H9 (cell line): ENCODE measurements around the gene PKNOX2. TPM values are rescaled to one million over a fixed set of nuclear protein-coding genes. Genes with fewer than 3 reads are reported as not detected.

Source experiments
- DNase-seq: peaks from one replicate; pipeline ENCODE4 v3.0.0-alpha.2; 2017
- H2AFZ ChIP-seq: one replicate; pipeline ENCODE4 v1.6.1; 2013; ENCODE audit warnings: mild to moderate bottlenecking, low read length, control low read depth, moderate library complexity
- H2AK5ac ChIP-seq: 2 replicates; pipeline ENCODE4 v1.6.1; 2013; ENCODE audit warnings: low read length, control low read depth, mixed read lengths; ENCODE audit not compliant: insufficient read length
- H2BK120ac ChIP-seq: one replicate; pipeline ENCODE4 v1.6.1; 2013; ENCODE audit warnings: low read depth, mild to moderate bottlenecking, low read length, control low read depth, inconsistent platforms; ENCODE audit not compliant: poor library complexity, severe bottlenecking
- H2BK12ac ChIP-seq: 2 replicates; pipeline ENCODE4 v1.6.1; 2013; ENCODE audit warnings: low read length, control low read depth, mixed read lengths, low read depth; ENCODE audit not compliant: insufficient read length
- H2BK15ac ChIP-seq: 2 replicates; pipeline ENCODE4 v1.6.1; 2013; ENCODE audit warnings: low read depth, low read length, control low read depth
- H2BK20ac ChIP-seq: one replicate; pipeline ENCODE4 v1.6.1; 2013; ENCODE audit warnings: low read depth, mild to moderate bottlenecking, low read length, control low read depth, inconsistent platforms; ENCODE audit not compliant: poor library complexity, severe bottlenecking
- H2BK5ac ChIP-seq: 2 replicates; pipeline ENCODE4 v1.6.1; 2013; ENCODE audit warnings: low read length, control low read depth, mixed read lengths; ENCODE audit not compliant: insufficient read length
- H3K14ac ChIP-seq: 2 replicates; pipeline ENCODE4 v1.6.1; 2013; ENCODE audit warnings: low read length, control low read depth; ENCODE audit not compliant: insufficient read depth
- H3K18ac ChIP-seq: 2 replicates; pipeline ENCODE4 v1.6.1; 2013; ENCODE audit warnings: low read depth, mild to moderate bottlenecking, mixed read lengths, low read length, control low read depth; ENCODE audit not compliant: insufficient read length
- H3K23ac ChIP-seq: 2 replicates; pipeline ENCODE4 v1.6.1; 2013; ENCODE audit warnings: low read length, control low read depth, mixed read lengths, low read depth; ENCODE audit not compliant: insufficient read length
- H3K23me2 ChIP-seq: 2 replicates; pipeline ENCODE4 v1.6.1; 2013; ENCODE audit warnings: low read depth, mild to moderate bottlenecking, mixed read lengths, low read length, control low read depth; ENCODE audit not compliant: insufficient read length, poor library complexity, severe bottlenecking
- H3K27ac ChIP-seq: 2 replicates; pipeline ENCODE4 v1.5.1; 2013; ENCODE audit warnings: low read length, control low read depth, mixed read lengths, low read depth; ENCODE audit not compliant: insufficient read length
- H3K27me3 ChIP-seq: 2 replicates; pipeline ENCODE4 v1.6.1; 2013; ENCODE audit warnings: low read length, control low read depth, inconsistent platforms; ENCODE audit not compliant: insufficient read depth
- H3K4ac ChIP-seq: 2 replicates; pipeline ENCODE4 v1.6.1; 2013; ENCODE audit warnings: low read depth, mild to moderate bottlenecking, control low read depth, inconsistent platforms, low read length, moderate library complexity
- H3K4me1 ChIP-seq: 2 replicates; pipeline ENCODE4 v1.6.1; 2013; ENCODE audit warnings: low read length, control low read depth, inconsistent platforms; ENCODE audit not compliant: insufficient read depth
- H3K4me2 ChIP-seq: 2 replicates; pipeline ENCODE4 v1.6.1; 2013; ENCODE audit warnings: low read length, control low read depth, mixed read lengths; ENCODE audit not compliant: insufficient read length, insufficient read depth
- H3K56ac ChIP-seq: 2 replicates; pipeline ENCODE4 v1.6.1; 2013; ENCODE audit warnings: low read depth, mild to moderate bottlenecking, mixed read lengths, low read length, control low read depth; ENCODE audit not compliant: insufficient read length
- H3K79me1 ChIP-seq: 2 replicates; pipeline ENCODE4 v1.6.1; 2013; ENCODE audit warnings: low read depth, mild to moderate bottlenecking, moderate library complexity, low read length, control low read depth, inconsistent platforms; ENCODE audit not compliant: insufficient read depth, poor library complexity, severe bottlenecking
- H3K79me2 ChIP-seq: 2 replicates; pipeline ENCODE4 v1.6.1; 2013; ENCODE audit warnings: low read length, control low read depth, inconsistent platforms; ENCODE audit not compliant: insufficient read depth
- H3K9ac ChIP-seq: 2 replicates; pipeline ENCODE4 v1.6.1; 2013; ENCODE audit warnings: low read length, control low read depth, mixed read lengths; ENCODE audit not compliant: insufficient read length; ENCODE audit errors: extremely low read depth
- H3K9me3 ChIP-seq: one replicate; pipeline ENCODE4 v1.6.1; 2013; ENCODE audit warnings: low read depth, low read length, inconsistent platforms; ENCODE audit not compliant: control insufficient read depth
- H3T11ph ChIP-seq: one replicate; pipeline ENCODE4 v1.6.1; 2013; ENCODE audit warnings: mild to moderate bottlenecking, low read length, control low read depth, inconsistent platforms
- H4K20me1 ChIP-seq: one replicate; pipeline ENCODE4 v1.6.1; 2013; ENCODE audit not compliant: control insufficient read depth, insufficient read length, insufficient read depth
- H4K5ac ChIP-seq: 2 replicates; pipeline ENCODE4 v1.6.1; 2013; ENCODE audit warnings: low read depth, mild to moderate bottlenecking, mixed read lengths, low read length, control low read depth; ENCODE audit not compliant: insufficient read length
- H4K8ac ChIP-seq: replicated peaks from 2 replicates; pipeline ENCODE4 v1.6.1; 2013; ENCODE audit warnings: low read length, control low read depth, mixed read lengths, low read depth; ENCODE audit not compliant: insufficient read length
- H4K91ac ChIP-seq: 2 replicates; pipeline ENCODE4 v1.6.1; 2013; ENCODE audit warnings: low read depth, mild to moderate bottlenecking, moderate library complexity, mixed read lengths, low read length, control low read depth; ENCODE audit not compliant: insufficient read length
- H3K27ac Mint-ChIP-seq, 3 experiments: 2 replicates in 2 of 3; 3 replicates in 1 of 3; pipeline ENCODE4 v1.8.0; 2020 to 2021; ENCODE audit warnings: mixed read lengths in 3 of 3, mild to moderate bottlenecking in 1 of 3, moderate library complexity in 1 of 3
- H3K27me3 Mint-ChIP-seq: 2 replicates; pipeline ENCODE4 v1.8.0; 2021; ENCODE audit warnings: low read depth, mild to moderate bottlenecking, moderate library complexity, mixed read lengths
- H3K36me3 Mint-ChIP-seq, 3 experiments: 2 replicates in 2 of 3; 3 replicates in 1 of 3; pipeline ENCODE4 v1.8.0; 2020 to 2021; ENCODE audit warnings: low read depth in 3 of 3, mixed read lengths in 3 of 3; ENCODE audit not compliant: insufficient read depth in 1 of 3
- H3K4me1 Mint-ChIP-seq, 2 experiments: 2 replicates each; pipeline ENCODE4 v1.8.0; 2020; ENCODE audit warnings: mixed read lengths in 2 of 2
- H3K4me3 Mint-ChIP-seq, 2 experiments: 2 replicates in 1 of 2; 3 replicates in 1 of 2; pipeline ENCODE4 v1.8.0; 2020 to 2021; ENCODE audit warnings: mild to moderate bottlenecking in 2 of 2, mixed read lengths in 2 of 2, moderate library complexity in 1 of 2
- H3K9me3 Mint-ChIP-seq, 2 experiments: 2 replicates in 1 of 2; 3 replicates in 1 of 2; pipeline ENCODE4 v1.8.0; 2020; ENCODE audit warnings: mild to moderate bottlenecking in 2 of 2, mixed read lengths in 2 of 2, moderate library complexity in 1 of 2
- WGBS: extraction: QIAGEN DNeasy Blood & Tissue Kit; methylation state at CpG from one replicate; pipeline ENCODE4 v1.1.7; 2013; ENCODE audit warnings: missing lambda C conversion rate, low lambda C conversion rate, mixed read lengths; ENCODE audit not compliant: insufficient read length; ENCODE audit errors: extremely low coverage; 5-methylcytosine and 5-hydroxymethylcytosine counted together
- total RNA-seq: library from RNA; stranded (reverse); gene quantifications from 2 replicates; pipeline ENCODE4 v1.2.1, GENCODE V29; 2021
- TF ChIP-seq, protein P1 (sequence below): fragments of 200-600 bp; sonication (generic); conservative IDR thresholded peaks from 3 replicates; pipeline ENCODE4 v1.8.0; 2021; ENCODE audit warnings: antibody characterized with exemption, mild to moderate bottlenecking

Gene PKNOX2
- total RNA-seq, 1 experiment from 2014 or later: 1.3 TPM

- Histone ChIP-seq H2AFZ (no peak overlapping the region), H2BK5ac (no peak overlapping the region), H3K27me3 (no peaks in the 10 kb centered on the region), H3K14ac (no peak overlapping the region), H3K9ac (no peak overlapping the region), H3K4me1 (peaks cover 8% of the 10 kb centered on the region), H3K4ac (no peak overlapping the region), H2BK15ac (no peak overlapping the region), H3K4me2 (no peak overlapping the region), H4K20me1 (no peaks in the 10 kb centered on the region), H3K56ac (no peak overlapping the region), H4K91ac (no peak overlapping the region), H3K79me1 (no peaks in the 10 kb centered on the region), H3K9me3 (no peaks in the 10 kb centered on the region), H3T11ph (no peak overlapping the region), H4K8ac (no peak overlapping the region), H2AK5ac (no peak overlapping the region), H3K18ac (no peak overlapping the region), H3K23me2 (no peaks in the 10 kb centered on the region), H2BK12ac (no peak overlapping the region), H2BK120ac (no peak overlapping the region), H2BK20ac (no peak overlapping the region), H3K79me2 (no peaks in the 10 kb centered on the region), H3K23ac (no peak overlapping the region), H3K27ac (no peak overlapping the region), H4K5ac (no peak overlapping the region)
- Mint-ChIP-seq H3K4me3 (no peak overlapping the region), H3K36me3 (peaks cover 2 to 52% (median 48%) of the 10 kb centered on the region in 3 experiments; a peak in 6 of 7 replicates), H3K9me3 (no peaks in the 10 kb centered on the region), H3K27ac (no peak overlapping the region), H3K4me1 (peaks cover 37 to 41% of the 10 kb centered on the region in 2 experiments), H3K27me3 (no peaks in the 10 kb centered on the region)
- DNase-seq: no peak
- TF ChIP-seq, protein P1, sequence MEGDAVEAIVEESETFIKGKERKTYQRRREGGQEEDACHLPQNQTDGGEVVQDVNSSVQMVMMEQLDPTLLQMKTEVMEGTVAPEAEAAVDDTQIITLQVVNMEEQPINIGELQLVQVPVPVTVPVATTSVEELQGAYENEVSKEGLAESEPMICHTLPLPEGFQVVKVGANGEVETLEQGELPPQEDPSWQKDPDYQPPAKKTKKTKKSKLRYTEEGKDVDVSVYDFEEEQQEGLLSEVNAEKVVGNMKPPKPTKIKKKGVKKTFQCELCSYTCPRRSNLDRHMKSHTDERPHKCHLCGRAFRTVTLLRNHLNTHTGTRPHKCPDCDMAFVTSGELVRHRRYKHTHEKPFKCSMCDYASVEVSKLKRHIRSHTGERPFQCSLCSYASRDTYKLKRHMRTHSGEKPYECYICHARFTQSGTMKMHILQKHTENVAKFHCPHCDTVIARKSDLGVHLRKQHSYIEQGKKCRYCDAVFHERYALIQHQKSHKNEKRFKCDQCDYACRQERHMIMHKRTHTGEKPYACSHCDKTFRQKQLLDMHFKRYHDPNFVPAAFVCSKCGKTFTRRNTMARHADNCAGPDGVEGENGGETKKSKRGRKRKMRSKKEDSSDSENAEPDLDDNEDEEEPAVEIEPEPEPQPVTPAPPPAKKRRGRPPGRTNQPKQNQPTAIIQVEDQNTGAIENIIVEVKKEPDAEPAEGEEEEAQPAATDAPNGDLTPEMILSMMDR: no peak
- no CpG with 5 or more reads among the region's 3 CpGs for WGBS
These were observed 283.6 kb downstream of the PKNOX2 start for GRCh38 chr11:125448136-125448535.
